Tibial artery (tissue), 4 donors: ENCODE results near the gene GBF1.

Experiments
- DNase-seq, 2 donors: peaks; one replicate each; pipeline ENCODE4 v3.0.0-alpha.2; 2019
- H3K27ac ChIP-seq, 2 donors: fragments of 200-600 bp; sonication (generic) in 1 of 2; 1 replicate in 1 of 2; 2 replicates in 1 of 2; pipeline ENCODE4 v1.5.1; 2018 to 2019; ENCODE audit warnings: mild to moderate bottlenecking in 1 of 2
- H3K27me3 ChIP-seq, 2 donors: fragments of 200-600 bp; sonication (generic) in 1 of 2; one replicate each; pipeline versions ENCODE4 v1.5.1 to v1.6.0; 2016 to 2019
- H3K36me3 ChIP-seq, 3 donors: fragments of 200-600 bp; sonication (generic) in 2 of 3; one replicate each; pipeline ENCODE4 v1.5.1; 2016 to 2019; ENCODE audit warnings: mild to moderate bottlenecking in 2 of 3
- H3K4me1 ChIP-seq, 4 donors: fragments of 200-600 bp; sonication (generic) in 2 of 4; 1 replicate in 3 of 4; 2 replicates in 1 of 4; pipeline ENCODE4 v1.5.1; 2016 to 2019
- H3K4me3 ChIP-seq, 2 donors: fragments of 200-600 bp; sonication (generic) in 1 of 2; 1 replicate in 1 of 2; 2 replicates in 1 of 2; pipeline ENCODE4 v1.5.1; 2018 to 2019; ENCODE audit warnings: mild to moderate bottlenecking in 2 of 2
- H3K9me3 ChIP-seq, 3 donors: fragments of 200-600 bp; sonication (generic) in 1 of 3; one replicate each; pipeline ENCODE4 v1.5.1; 2016 to 2019
- CTCF ChIP-seq, 2 experiments: fragments of 200-600 bp in 1 of 2; fragments of 450-650 bp in 1 of 2; IDR thresholded peaks; one replicate each; pipeline ENCODE4 v1.5.1; 2017 to 2019; ENCODE audit warnings: antibody characterized with exemption in 2 of 2, mild to moderate bottlenecking in 1 of 2, moderate library complexity in 1 of 2
- intact Hi-C: fragments of 100-400 bp; cut with DNase I; formaldehyde crosslinking; loops from one replicate; pipeline ENCODE4 v1.15.0; 2023; ENCODE audit warnings: low total_unique reads

Gene GBF1

GRCh38 chr10:102222797-102223196 lies 22.5 kb upstream of the GBF1 start:
- Histone ChIP-seq H3K36me3 (no peaks in the 10 kb centered on the region), H3K4me3 (no peak overlapping the region), H3K4me1 (peaks cover 0 to 15% (median 15%) of the 10 kb centered on the region in 4 donors), H3K27ac (no peak overlapping the region), H3K27me3 (peaks cover 0 to 7% of the 10 kb centered on the region in 2 donors), H3K9me3 (no peaks in the 10 kb centered on the region)
- intact Hi-C loops = no loop called here
- DNase-seq = no peak
- no peak for TF ChIP-seq CTCF (IDR thresholded peaks at IDR 0.05)

GRCh38 chr10:102225646-102226541 lies 19.4 kb upstream of the GBF1 start, which contains the start of gene ELOVL3:
Gene ELOVL3, plus strand, starts transcription at chr10:102226299. Its CDS starts 250 bp downstream, at chr10:102226549.
- intact Hi-C loops = loop anchor here (5.0 kb wide), 1 partner anchor 54 kb away; no protein-coding TSS in a partner anchor
- Histone ChIP-seq H3K36me3 (no peaks in the 10 kb centered on the region), H3K4me1 (peaks cover 0 to 26% (median 26%) of the 10 kb centered on the region in 4 donors), H3K4me3 (peak within 1 kb of the TSS; percentile 24 to 36), H3K27ac (peak within 1 kb of the TSS; percentile 52 to 54), H3K9me3 (no peaks in the 10 kb centered on the region), H3K27me3 (peaks cover 0 to 32% of the 10 kb centered on the region in 2 donors)
- DNase-seq = peak; percentile 92 to 93
- TF ChIP-seq CTCF (IDR thresholded peaks at IDR 0.05) = peak in 1 of 2 experiments; percentile 9

GRCh38 chr10:102226542-102226870 lies 18.8 kb upstream of the GBF1 start:
- intact Hi-C loops = loop anchor here (5.0 kb wide), 1 partner anchor 54 kb away; no protein-coding TSS in a partner anchor
- Histone ChIP-seq H3K9me3 (no peaks in the 10 kb centered on the region), H3K27me3 (peaks cover 0 to 38% of the 10 kb centered on the region in 2 donors), H3K4me1 (peaks cover 0 to 32% (median 32%) of the 10 kb centered on the region in 4 donors), H3K27ac (no peak overlapping the region), H3K4me3 (peak overlapping the region; percentile 24 to 36), H3K36me3 (no peaks in the 10 kb centered on the region)
- DNase-seq = no peak
- TF ChIP-seq CTCF (IDR thresholded peaks at IDR 0.05) = no peak

GRCh38 chr10:102227050-102227449 lies 18.3 kb upstream of the GBF1 start:
- TF ChIP-seq CTCF (IDR thresholded peaks at IDR 0.05) = no peak
- no peak for DNase-seq
- intact Hi-C loops = loop anchor here (5.0 kb wide), 1 partner anchor 55 kb away; no protein-coding TSS in a partner anchor
- peaks cover 0 to 37% (median 35%) of the 10 kb centered on the region in 4 donors for H3K4me1 ChIP-seq
- H3K9me3 ChIP-seq = no peaks in the 10 kb centered on the region
- H3K27ac ChIP-seq = no peak overlapping the region
- no peak overlapping the region for H3K4me3 ChIP-seq
- no peaks in the 10 kb centered on the region for H3K36me3 ChIP-seq
- H3K27me3 ChIP-seq = peaks cover 3 to 39% of the 10 kb centered on the region in 2 donors

- intact Hi-C loops = loop anchor here (2.0 to 5.0 kb wide), 2 partner anchors 58 to 123 kb away; no protein-coding TSS in a partner anchor
- H3K27ac ChIP-seq = no peak overlapping the region
- H3K4me1 ChIP-seq = peaks cover 0 to 37% (median 35%) of the 10 kb centered on the region in 4 donors
- peak overlapping the region in 1 of 2 donors; percentile 48 for H3K4me3 ChIP-seq
- peak; percentile 71 to 87 for DNase-seq
- peak; percentile 92 to 94 for TF ChIP-seq CTCF (IDR thresholded peaks at IDR 0.05)
- H3K9me3 ChIP-seq = no peaks in the 10 kb centered on the region
- H3K27me3 ChIP-seq = peaks cover 3 to 65% of the 10 kb centered on the region in 2 donors
- no peaks in the 10 kb centered on the region for H3K36me3 ChIP-seq
Measured at GRCh38 chr10:102229810-102230263, 15.5 kb upstream of the GBF1 start.
